GM18867 (cell line): ENCODE data around the gene REPIN1.

Experiments used
- ATAC-seq: cut with Tn5 transposase; IDR thresholded peaks from one replicate; pipeline ENCODE4 v1.9.1; 2021; ENCODE audit warnings: mild to moderate bottlenecking, moderate library complexity; ENCODE audit not compliant: unreplicated experiment

REPIN1 gene

GRCh38 chr7:150359622-150360362 is 8.8 kb upstream of the REPIN1 start:
- no peak for ATAC-seq

- ATAC-seq: no peak
These were observed 8.1 kb upstream of the REPIN1 start for GRCh38 chr7:150360363-150361058.

GRCh38 chr7:150361402-150361801 is 7.2 kb upstream of the REPIN1 start:
- ATAC-seq: no peak

- no peak for ATAC-seq
These were observed 6.6 kb upstream of the REPIN1 start for GRCh38 chr7:150361807-150362621.

- ATAC-seq: no peak
These were observed 5.3 kb upstream of the REPIN1 start for GRCh38 chr7:150363370-150363769.

GRCh38 chr7:150363872-150364271 is 4.8 kb upstream of the REPIN1 start:
- ATAC-seq: no peak

- ATAC-seq: no peak
These were observed 3.4 kb upstream of the REPIN1 start for GRCh38 chr7:150365194-150365593.

GRCh38 chr7:150365673-150366398 is 2.8 kb upstream of the REPIN1 start:
- ATAC-seq: no peak

- ATAC-seq: no peak
These were observed 936 bp upstream of the REPIN1 start for GRCh38 chr7:150367677-150368095.

GRCh38 chr7:150368884-150369747 is 494 bp downstream of the REPIN1 start:
- peak; percentile 39 for ATAC-seq

GRCh38 chr7:150369748-150370501 is 1.3 kb downstream of the REPIN1 start:
- ATAC-seq: no peak

GRCh38 chr7:150370612-150371071 is 2.0 kb downstream of the REPIN1 start:
- no peak for ATAC-seq

- ATAC-seq: no peak
These were observed 2.7 kb downstream of the REPIN1 start for GRCh38 chr7:150371131-150371995.

GRCh38 chr7:150371996-150372270 is 3.3 kb downstream of the REPIN1 start:
- ATAC-seq: no peak

GRCh38 chr7:150372271-150373048 is 3.8 kb downstream of the REPIN1 start:
- ATAC-seq: no peak

- no peak for ATAC-seq
These were observed 4.6 kb downstream of the REPIN1 start for GRCh38 chr7:150373049-150373801.

GRCh38 chr7:150374026-150374425 is 5.4 kb downstream of the REPIN1 start:
- no peak for ATAC-seq
